Measurements from ENCODE around the gene SFTPA1.
"Not testable (repeated sequence)": the region's sequence is repeated elsewhere in the genome, so short reads cannot be mapped to it uniquely, and the experiment has no call there.

Gene SFTPA1

GRCh38 chr10:79610601-79611191 is at the start of gene SFTPA1:
Gene SFTPA1 (plus strand): TSS chr10:79610939. CDS start chr10:79611826, 887 bp downstream.
- Mint-ChIP-seq H3K27ac (no peak within 1 kb of the TSS), H3K27me3 (peaks cover 2% of the 10 kb centered on the region), H3K4me1 (no peaks in the 10 kb centered on the region), H3K9me3 (no peaks in the 10 kb centered on the region), H3K36me3 (no peaks in the 10 kb centered on the region), H3K4me3 (no peak within 1 kb of the TSS)

- H3K9me3 Mint-ChIP-seq: no peaks in the 10 kb centered on the region
- no peak overlapping the region for H3K27ac Mint-ChIP-seq
- H3K27me3 Mint-ChIP-seq: peaks cover 13% of the 10 kb centered on the region
- H3K4me1 Mint-ChIP-seq: no peaks in the 10 kb centered on the region
- H3K4me3 Mint-ChIP-seq: no peak overlapping the region
- H3K36me3 Mint-ChIP-seq: no peaks in the 10 kb centered on the region
Measured at GRCh38 chr10:79561257-79561656, 49.5 kb upstream of the SFTPA1 start.

GRCh38 chr10:79562135-79562756 is 48.5 kb upstream of the SFTPA1 start:
- Mint-ChIP-seq H3K36me3 (no peaks in the 10 kb centered on the region), H3K4me1 (no peaks in the 10 kb centered on the region), H3K27me3 (peaks cover 17% of the 10 kb centered on the region), H3K4me3 (no peak overlapping the region), H3K9me3 (no peaks in the 10 kb centered on the region), H3K27ac (no peak overlapping the region)

GRCh38 chr10:79563426-79563825 is 47.3 kb upstream of the SFTPA1 start:
- Mint-ChIP-seq H3K36me3 (no peaks in the 10 kb centered on the region), H3K27ac (no peak overlapping the region), H3K4me1 (no peaks in the 10 kb centered on the region), H3K27me3 (peaks cover 22% of the 10 kb centered on the region), H3K4me3 (no peak overlapping the region), H3K9me3 (no peaks in the 10 kb centered on the region)

GRCh38 chr10:79570624-79571023 is 40.1 kb upstream of the SFTPA1 start:
- Mint-ChIP-seq H3K9me3 (peaks cover 15% of the 10 kb centered on the region), H3K27me3 (peaks cover 25% of the 10 kb centered on the region)
- not testable (repeated sequence) for H3K4me3 Mint-ChIP-seq, H3K36me3 Mint-ChIP-seq, H3K27ac Mint-ChIP-seq, H3K4me1 Mint-ChIP-seq

- H3K27me3 Mint-ChIP-seq: peaks cover 2% of the 10 kb centered on the region
- no peaks in the 10 kb centered on the region for H3K36me3 Mint-ChIP-seq
- H3K27ac Mint-ChIP-seq: no peak overlapping the region
- H3K4me3 Mint-ChIP-seq: no peak overlapping the region
- no peaks in the 10 kb centered on the region for H3K9me3 Mint-ChIP-seq
- no peaks in the 10 kb centered on the region for H3K4me1 Mint-ChIP-seq
Measured at GRCh38 chr10:79579361-79579760, 31.4 kb upstream of the SFTPA1 start.

GRCh38 chr10:79581044-79581443 is 29.7 kb upstream of the SFTPA1 start:
- Mint-ChIP-seq H3K27ac (no peak overlapping the region), H3K36me3 (no peaks in the 10 kb centered on the region), H3K9me3 (no peaks in the 10 kb centered on the region), H3K27me3 (no peaks in the 10 kb centered on the region), H3K4me1 (no peaks in the 10 kb centered on the region), H3K4me3 (no peak overlapping the region)

- Mint-ChIP-seq H3K27ac (no peak overlapping the region), H3K36me3 (no peaks in the 10 kb centered on the region), H3K9me3 (no peaks in the 10 kb centered on the region), H3K27me3 (no peaks in the 10 kb centered on the region), H3K4me3 (no peak overlapping the region), H3K4me1 (no peaks in the 10 kb centered on the region)
Measured at GRCh38 chr10:79582096-79582495, 28.6 kb upstream of the SFTPA1 start.

GRCh38 chr10:79582954-79583353 is 27.8 kb upstream of the SFTPA1 start:
- not testable (repeated sequence) for H3K4me1 Mint-ChIP-seq, H3K9me3 Mint-ChIP-seq, H3K27ac Mint-ChIP-seq, H3K27me3 Mint-ChIP-seq, H3K36me3 Mint-ChIP-seq, H3K4me3 Mint-ChIP-seq

GRCh38 chr10:79583488-79584024 is 27.2 kb upstream of the SFTPA1 start:
- Mint-ChIP-seq H3K27ac (no peak overlapping the region), H3K36me3 (no peaks in the 10 kb centered on the region), H3K4me3 (no peak overlapping the region), H3K9me3 (no peaks in the 10 kb centered on the region), H3K27me3 (no peaks in the 10 kb centered on the region), H3K4me1 (no peaks in the 10 kb centered on the region)

GRCh38 chr10:79585870-79586527 is 24.7 kb upstream of the SFTPA1 start:
- Mint-ChIP-seq H3K4me3 (no peak overlapping the region), H3K27ac (no peak overlapping the region), H3K27me3 (peaks cover 6% of the 10 kb centered on the region), H3K9me3 (no peaks in the 10 kb centered on the region), H3K4me1 (no peaks in the 10 kb centered on the region), H3K36me3 (no peaks in the 10 kb centered on the region)

GRCh38 chr10:79586933-79587332 is 23.8 kb upstream of the SFTPA1 start:
- no peaks in the 10 kb centered on the region for H3K4me1 Mint-ChIP-seq
- no peak overlapping the region for H3K27ac Mint-ChIP-seq
- peaks cover 7% of the 10 kb centered on the region for H3K27me3 Mint-ChIP-seq
- H3K9me3 Mint-ChIP-seq: no peaks in the 10 kb centered on the region
- no peaks in the 10 kb centered on the region for H3K36me3 Mint-ChIP-seq
- H3K4me3 Mint-ChIP-seq: no peak overlapping the region

GRCh38 chr10:79588800-79589199 is 21.9 kb upstream of the SFTPA1 start:
- no peak overlapping the region for H3K4me3 Mint-ChIP-seq
- no peak overlapping the region for H3K27ac Mint-ChIP-seq
- H3K36me3 Mint-ChIP-seq: no peaks in the 10 kb centered on the region
- H3K27me3 Mint-ChIP-seq: peaks cover 7% of the 10 kb centered on the region
- no peaks in the 10 kb centered on the region for H3K4me1 Mint-ChIP-seq
- no peaks in the 10 kb centered on the region for H3K9me3 Mint-ChIP-seq

GRCh38 chr10:79593377-79593776 is 17.4 kb upstream of the SFTPA1 start:
- Mint-ChIP-seq H3K27me3 (peaks cover 10% of the 10 kb centered on the region), H3K4me3 (no peak overlapping the region)

GRCh38 chr10:79594565-79594964 is 16.2 kb upstream of the SFTPA1 start:
- H3K4me1 Mint-ChIP-seq, H3K9me3 Mint-ChIP-seq, H3K27me3 Mint-ChIP-seq, H3K36me3 Mint-ChIP-seq, H3K27ac Mint-ChIP-seq, H3K4me3 Mint-ChIP-seq: not testable (repeated sequence)

More at GRCh38 chr10:79593377-79593776, 17.4 kb upstream of the SFTPA1 start:
- no peaks in the 10 kb centered on the region for H3K4me1 Mint-ChIP-seq
- H3K27ac Mint-ChIP-seq: no peak overlapping the region
- H3K36me3 Mint-ChIP-seq: no peaks in the 10 kb centered on the region
- no peaks in the 10 kb centered on the region for H3K9me3 Mint-ChIP-seq

GRCh38 chr10:79595510-79595909 is 15.2 kb upstream of the SFTPA1 start:
- Mint-ChIP-seq H3K36me3 (no peaks in the 10 kb centered on the region), H3K4me1 (no peaks in the 10 kb centered on the region), H3K27me3 (peaks cover 4% of the 10 kb centered on the region), H3K9me3 (no peaks in the 10 kb centered on the region), H3K27ac (no peak overlapping the region), H3K4me3 (no peak overlapping the region)

Data from activated naive CD4-positive, alpha-beta T cell treated with anti-CD3 and anti-CD28 coated beads, Interleukin-2, amount 50 U/mL, for 24 hours (primary cell).